NCI-H187 treated with DMSO at 0.1 percent for 48 hours (cell line): ENCODE results near the gene XPR1.
"Not testable (repeated sequence)": the region's sequence is repeated elsewhere in the genome, so short reads cannot be mapped to it uniquely, and the experiment has no call there.

ENCODE experiments used
- DNase-seq: peaks from one replicate; lab custom pipeline; 2025; lab: John Stamatoyannopoulos, UW

Gene XPR1

DNA sequence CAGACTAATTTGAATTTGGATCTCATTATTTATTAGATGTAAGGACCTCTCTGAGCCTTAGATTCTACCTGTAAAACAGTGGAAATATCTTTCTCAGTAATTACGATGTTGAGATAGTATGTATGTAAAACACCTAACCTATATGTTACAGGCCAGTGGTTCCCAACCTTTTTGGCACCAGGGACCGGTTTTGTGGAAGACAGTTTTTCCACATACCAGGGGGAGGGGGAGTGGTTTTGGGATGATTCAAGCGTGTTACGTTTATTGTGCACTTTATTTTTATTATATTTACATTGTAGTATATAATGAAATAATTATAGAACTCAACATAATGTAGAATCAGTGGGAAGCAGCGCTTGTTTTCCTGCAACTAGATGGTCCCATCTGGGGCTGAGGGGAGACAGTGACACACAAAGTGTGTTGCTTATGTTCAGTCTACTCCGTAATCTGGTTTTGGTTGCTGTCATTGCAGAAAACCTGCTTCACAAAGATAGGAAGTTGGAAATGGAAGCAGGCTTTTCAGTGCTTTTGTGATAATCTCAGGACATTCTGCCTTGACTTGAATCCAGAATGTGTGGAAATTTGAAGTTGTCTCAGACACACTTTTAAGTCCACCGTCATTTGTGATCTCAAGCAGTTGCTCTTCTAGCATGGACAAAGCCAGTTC is 12.8 kb downstream of the XPR1 start:
- no peak for DNase-seq

DNA sequence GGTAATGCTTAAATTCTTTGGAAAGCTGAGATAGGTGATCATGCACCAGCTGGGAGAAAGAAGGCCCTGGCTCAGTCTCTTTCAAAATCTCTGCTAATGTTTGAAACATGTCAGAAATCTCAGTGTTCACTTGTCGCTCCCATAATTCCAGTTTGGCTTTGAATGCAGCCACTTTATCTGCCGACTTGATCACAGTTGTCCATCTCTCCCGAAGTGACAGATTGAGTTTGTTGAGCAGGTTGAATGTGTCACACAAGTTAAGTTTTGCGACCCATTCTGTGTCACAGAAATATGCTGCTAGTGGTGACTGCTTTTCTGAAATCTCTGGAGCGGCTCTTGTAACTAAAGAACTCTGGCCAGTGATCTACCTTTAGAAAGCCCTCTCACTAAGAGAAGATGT is 13.4 kb downstream of the XPR1 start:
- DNase-seq: not testable (repeated sequence)

DNA sequence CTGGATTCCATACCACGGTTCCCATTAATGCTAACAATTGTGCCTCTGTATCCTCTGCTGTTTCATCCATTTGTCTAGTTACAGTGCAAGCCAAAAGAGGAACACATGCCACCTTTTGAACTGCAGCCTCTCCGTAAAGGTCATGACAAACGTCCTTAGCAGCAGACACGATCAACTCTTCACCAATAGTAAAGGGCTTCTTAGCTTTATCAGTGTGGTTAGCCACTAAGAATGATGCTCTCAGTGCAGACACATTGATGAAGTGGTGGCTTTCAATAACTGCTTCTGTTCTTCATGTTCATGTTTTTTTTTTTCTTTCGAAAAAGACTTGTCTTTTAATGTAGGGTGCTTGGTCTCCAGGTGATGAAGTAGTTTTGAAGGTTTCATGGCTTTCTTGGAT is 14.3 kb downstream of the XPR1 start:
- DNase-seq: no peak

DNA sequence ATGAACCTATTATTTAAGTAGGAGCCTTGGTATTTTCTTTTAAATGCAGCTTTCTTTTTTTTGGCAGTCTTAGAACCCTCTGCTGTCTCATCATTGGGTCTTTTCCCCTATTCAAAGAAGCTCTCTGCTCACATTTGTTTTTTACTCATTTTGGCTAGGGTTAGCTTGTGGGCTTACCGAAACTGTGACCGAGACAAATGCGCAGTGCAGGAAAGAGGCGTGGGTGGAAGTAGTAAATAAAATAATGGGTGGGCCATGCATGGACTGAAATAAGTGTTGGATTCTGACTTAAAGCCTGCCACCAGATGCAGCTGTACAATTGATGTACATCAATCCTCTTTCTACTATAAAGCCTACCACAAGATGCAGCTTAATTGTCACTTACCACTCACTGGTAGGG is 14.7 kb downstream of the XPR1 start:
- DNase-seq: no peak

DNA sequence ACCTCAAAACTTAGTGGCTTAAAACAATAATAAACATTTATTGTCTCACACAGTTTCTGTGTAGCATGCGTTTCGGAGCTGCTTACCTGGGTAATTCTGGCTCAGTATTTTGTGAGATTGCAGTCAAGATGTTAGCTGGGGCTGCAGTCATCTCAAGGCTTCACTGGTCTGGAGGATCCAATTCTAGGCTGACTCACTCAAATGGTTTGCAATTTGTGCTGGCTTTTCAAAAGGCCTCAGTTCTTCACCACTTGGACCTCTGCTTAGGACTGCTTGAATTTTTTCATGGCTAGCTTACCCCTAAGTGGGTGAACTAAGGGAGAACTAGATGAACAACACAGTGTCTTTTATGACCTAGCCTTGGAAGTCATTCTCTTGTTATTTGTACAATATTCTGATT is 21.0 kb downstream of the XPR1 start:
- DNase-seq: no peak

DNA sequence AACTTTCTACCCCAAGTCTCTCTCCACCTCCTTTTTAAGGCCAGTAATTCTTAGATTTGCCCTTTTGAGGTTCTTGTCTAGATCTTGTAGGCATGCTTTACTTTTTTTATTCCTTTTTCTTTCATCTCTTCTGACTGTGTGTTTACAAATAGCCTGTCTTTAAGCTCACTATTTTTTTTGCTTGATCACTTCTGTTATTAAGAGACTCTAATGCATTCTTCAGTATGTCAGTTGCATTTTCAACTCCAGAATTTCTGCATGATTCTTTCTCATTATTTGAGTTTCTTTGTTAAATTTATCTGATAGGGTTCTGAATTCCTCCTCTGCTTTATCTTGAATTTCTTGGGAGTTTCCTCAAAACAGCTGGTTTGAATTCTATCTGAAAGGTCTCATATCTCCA is 30.9 kb downstream of the XPR1 start:
- DNase-seq: no peak

DNA sequence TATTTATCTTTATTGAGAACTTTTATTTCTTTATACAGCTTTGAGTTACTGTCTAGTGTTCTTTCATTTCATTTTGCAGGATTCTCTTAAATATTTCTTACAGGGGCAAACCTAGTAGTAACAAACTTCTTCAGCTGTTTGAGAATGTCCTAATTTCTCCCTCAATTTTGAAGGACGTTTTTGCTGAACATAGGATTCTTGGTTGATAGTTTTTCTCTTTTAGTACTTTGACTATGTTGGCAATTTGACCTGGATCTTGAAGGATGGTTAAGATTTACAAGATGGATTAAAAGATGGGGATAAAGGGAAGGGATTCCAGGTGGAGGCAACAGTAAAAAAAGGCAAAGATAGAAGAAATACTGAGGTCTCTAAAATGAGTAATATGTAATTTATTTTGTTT is 38.9 kb downstream of the XPR1 start:
- DNase-seq: no peak

DNA sequence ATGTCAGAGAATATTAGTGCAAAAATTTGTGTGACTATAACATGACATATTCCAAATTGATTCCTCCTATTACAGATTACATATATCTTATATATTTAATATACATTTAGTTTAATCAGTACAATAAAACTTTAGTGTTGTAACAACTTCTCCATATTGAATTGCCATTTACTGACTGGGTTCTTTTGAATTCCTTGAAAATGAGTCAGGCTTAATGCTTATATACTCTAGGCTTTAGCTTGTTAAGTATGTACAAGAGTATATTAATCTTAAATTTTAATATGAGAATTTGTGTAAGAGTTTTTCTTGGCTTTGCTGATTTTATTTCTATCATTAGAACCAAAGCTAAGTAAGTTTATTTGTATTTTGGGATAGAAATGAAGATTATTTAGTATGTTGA is 40.3 kb downstream of the XPR1 start:
- DNase-seq: no peak

DNA sequence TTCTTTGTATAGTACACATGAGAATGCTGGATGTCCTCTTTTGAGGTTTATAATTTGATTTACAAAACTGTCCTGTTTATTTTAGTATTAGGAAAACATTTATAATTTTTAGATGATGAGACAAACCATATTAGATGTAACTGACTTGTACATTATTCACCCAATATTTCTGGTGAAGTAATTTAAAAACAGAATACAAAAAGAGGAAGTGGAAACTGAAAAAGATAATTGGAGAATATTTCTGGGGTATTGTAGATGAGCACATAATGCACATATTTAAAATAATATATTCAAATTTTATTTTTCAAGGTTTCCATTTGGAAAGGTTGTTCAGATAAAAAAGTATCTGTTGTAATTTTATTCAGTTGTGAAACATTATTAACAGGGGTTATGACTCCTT is 40.7 kb downstream of the XPR1 start:
- no peak for DNase-seq

DNA sequence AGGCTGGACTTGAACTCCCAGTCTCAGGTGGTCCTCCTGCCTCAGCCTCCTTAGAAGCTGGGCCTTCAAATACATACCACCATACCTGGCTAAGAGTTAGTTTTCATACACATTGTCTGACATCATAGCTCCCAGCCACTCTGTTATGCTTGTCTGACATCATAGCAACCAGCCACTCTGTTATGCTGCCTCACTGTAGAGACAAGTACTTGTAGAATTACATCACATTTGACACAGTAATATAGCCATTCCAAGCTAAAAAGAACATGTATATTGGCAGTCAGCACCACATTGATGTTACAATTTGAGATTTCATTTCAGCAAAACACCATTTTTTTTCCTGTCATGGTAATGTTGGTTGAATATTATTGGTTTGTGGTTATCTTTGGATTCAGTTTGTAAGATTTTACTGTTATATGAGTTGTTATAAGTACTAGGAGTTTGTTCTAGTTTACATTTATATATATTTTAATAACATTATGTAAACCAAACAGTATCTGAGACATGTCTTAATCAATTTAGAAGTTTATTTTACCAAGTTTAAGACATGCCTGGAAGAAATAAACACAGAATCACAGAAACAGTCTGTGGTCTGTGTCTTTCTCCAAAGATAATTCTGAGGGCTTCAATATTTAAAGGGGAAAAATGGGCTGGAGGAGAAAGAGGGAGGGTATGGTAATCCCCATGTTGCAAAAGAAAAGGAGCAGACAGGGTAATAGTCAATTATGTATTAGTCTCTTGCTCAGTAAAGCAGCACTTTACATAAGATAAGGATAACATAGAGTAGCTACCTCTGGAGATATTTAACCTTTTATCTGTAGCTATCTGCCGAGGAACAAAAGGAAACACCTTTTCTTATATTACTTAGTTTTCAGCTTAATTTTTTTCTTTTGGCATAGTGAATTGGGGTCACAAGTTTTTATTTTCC is 43.0 kb downstream of the XPR1 start:
- no peak for DNase-seq

DNA sequence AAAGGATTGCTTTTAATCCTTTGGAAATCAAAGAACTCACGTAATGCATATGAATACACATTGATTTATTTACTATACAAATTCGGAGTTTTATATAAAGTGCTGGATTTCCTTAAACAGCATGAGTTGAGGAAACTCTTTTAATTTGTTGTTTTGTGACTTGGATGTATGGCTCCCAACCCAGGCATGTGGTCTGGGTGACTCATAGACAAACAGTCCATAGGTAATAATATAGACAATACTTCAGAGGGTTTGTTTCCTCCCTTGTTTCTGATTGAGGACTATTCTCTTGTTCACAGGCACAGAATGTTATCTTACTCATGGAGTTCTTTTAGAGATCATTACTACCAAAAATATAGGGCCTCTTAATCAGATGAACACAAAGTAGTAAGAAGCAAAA is 43.8 kb downstream of the XPR1 start:
- DNase-seq: no peak

DNA sequence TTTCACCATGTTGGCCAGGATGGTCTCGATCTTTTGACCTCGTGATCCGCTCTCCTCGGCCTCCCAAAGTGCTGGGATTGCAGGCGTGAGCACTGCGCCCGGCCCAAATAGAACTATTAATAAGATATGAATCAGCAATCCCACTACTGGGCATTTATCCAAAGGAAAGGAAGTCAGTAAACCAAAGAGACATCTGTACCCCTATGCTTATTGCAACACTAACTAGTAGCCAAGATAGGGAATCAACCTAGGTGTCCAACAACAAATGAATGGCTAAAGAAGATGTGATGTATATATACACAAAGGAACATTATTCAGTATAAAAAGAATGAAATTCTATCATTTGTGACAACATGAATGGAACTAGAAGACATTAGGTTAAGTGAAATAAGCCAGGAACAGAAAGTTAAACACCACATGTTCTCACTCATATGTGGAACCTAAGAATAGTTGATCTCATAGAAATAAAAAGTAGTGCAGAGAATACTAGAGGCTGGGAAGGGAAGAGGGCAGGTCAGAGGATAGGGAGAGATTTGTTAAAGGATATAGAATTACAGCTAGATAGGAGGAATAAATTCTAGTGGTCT is 48.8 kb downstream of the XPR1 start:
- no peak for DNase-seq

DNA sequence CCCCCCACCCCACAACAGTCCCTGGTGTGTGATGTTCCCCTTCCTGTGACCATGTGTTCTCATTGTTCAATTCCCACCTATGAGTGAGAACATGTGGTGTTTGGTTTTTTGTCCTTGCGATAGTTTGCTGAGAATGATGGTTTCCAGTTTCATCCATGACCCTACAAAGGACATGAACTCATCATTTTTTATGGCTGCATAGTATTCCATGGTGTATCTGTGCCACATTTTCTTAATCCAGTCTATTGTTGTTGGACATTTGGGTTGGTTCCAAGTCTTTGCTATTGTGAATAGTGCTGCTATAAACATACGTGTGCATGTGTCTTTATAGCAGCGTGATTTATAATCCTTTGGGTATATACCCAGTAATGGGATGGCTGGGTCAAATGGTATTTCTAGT is 51.3 kb downstream of the XPR1 start:
- DNase-seq: not testable (repeated sequence)

DNA sequence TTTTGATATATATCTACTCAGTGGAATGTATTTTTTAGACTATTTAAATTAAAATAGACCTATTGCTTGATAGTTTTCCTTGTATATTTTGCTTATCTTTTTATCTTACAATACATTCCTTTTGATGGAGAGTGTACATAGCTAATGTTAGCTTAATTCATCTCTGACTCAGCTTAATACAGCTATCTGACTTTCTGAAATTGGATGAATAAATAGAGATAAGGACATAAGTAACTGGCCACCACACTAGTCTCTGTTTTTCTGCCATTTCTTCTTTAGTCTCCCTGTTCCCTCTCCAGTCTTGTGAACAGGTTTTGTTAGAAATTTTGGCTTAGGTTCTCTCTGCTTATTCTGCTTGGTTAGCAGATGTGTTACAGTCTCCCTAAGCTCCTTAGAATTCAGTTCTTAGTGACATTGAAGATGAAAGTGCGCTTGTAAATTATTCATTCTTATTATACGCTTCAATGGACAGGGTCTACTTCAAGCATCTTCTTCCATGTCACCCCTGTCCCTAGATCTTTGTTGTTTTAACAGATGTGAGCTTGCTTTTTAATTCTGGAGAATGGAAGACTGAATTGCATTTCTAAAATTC is 59.6 kb downstream of the XPR1 start:
- no peak for DNase-seq

DNA sequence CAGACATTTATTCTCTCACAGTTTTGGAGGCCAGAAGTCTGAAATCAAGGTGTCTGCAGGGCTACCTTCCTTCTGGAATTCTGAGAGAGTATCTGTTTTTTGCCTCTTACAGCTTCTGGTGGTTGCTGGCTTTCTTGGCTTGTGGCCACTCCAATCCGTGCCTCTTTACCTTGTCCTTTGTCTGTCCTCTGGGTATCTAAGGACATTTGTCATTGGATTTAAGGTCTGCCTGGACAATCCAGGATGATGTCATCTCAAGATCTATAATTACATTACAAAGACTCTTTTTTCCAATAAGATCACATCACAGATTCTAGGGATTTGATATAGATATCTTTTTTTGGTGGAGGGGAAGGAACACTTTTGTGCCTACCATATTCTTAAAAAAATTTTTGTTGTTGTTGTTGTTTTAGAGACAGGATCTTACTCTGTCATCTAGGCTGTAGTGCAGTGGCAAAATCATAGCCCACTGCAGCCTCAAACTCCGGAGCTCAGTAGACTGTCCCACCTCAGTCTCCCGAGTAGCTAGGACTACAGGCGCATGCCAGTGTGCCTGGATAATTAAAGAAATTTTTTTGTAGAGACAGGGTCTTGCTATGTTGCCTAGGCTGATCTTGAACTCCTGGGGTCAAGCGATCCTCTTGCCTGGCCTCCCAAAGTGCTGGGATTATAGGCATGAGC is 61.9 kb downstream of the XPR1 start:
- DNase-seq: no peak

DNA sequence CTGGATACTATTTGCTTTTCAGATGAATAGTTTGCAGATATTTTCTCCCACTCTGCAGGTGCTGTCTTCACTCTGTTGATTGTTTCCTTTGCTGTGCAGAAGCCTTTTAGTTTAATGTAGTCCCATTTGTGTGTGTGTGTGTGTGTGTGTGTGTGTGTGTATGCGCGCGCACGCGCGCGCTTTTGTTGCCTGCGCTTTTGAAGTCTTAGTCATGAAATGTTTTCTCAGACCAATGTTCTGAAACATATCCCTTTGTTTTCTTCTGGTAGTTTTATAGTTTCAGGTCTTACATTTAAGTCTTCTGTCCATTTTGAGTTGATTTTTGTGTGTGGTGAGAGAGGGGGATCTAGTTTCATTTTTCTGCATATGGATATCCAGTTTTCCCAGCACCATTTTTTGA is 63.5 kb downstream of the XPR1 start:
- DNase-seq: no peak

DNA sequence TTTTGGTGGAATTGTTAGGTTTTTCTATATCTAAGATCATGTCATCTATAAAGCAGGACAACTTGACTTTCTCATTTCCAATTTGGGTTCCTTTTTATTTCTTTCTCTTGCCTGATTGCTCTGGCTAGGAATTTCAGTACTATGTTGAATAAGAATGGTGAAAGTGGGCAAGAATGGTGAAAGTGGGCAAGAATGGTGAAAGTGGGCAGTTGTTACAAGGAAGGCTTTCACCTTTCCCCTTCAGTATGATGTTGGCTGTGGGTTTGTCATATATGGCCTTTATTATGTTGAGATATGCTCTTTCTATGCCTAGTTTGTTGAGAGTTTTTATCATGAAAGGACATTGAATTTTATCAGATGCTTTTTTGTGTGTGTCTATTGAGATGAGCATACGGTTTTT is 64.5 kb downstream of the XPR1 start:
- no peak for DNase-seq

DNA sequence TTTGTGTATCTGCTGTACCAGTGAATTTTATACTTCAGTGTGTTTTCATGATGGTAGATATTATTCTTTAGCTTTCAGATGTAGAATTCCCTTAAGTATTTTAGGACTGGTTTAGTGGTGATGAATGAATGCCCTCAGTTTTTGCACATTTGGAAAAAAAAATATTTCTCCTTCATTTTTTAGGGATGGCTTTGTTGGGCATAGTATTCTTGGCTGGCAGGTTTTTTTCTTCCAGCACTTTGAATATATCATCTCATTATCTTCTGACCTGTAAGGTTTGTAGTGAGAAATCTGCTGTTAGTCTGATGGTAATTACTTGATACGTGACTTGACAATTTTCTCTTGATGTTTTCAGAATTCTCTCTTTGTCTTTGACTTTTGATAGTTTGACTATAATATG is 66.8 kb downstream of the XPR1 start:
- no peak for DNase-seq

DNA sequence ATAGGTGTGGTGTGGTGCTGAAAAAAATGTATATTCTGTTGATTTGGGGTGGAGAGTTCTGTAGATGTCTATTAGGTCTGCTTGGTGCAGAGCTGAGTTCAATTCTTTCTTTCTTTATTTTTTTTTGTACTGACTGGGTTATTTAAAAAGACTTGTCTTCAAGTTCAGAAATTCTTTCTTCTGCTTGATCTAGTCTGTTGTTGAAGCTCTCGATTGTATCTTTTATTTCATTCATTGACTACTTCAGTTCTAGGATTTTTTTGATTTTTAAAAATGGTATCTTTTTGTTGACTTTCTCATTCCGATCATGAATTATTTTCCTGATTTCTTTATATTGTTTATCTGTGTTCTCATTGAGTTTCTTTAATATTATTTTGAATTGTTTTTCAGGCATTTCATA is 70.6 kb downstream of the XPR1 start:
- DNase-seq: not testable (repeated sequence)

DNA sequence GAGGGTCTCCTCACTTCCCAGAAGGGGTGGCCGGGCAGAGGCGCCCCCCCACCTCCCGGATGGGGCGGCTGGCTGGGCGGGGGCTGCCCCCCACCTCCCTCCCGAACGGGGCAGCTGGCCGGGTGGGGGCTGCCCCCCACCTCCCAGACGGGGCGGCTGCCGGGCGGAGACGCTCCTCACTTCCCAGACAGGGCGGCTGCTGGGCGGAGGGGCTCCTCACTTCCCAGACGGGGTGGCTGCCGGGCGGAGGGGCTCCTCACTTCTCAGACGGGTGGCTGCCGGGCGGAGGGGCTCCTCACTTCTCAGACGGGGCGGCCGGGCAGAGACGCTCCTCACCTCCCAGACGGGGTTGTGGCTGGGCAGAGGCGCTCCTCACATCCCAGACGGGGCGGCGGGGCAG is 78.9 kb downstream of the XPR1 start:
- not testable (repeated sequence) for DNase-seq

DNA sequence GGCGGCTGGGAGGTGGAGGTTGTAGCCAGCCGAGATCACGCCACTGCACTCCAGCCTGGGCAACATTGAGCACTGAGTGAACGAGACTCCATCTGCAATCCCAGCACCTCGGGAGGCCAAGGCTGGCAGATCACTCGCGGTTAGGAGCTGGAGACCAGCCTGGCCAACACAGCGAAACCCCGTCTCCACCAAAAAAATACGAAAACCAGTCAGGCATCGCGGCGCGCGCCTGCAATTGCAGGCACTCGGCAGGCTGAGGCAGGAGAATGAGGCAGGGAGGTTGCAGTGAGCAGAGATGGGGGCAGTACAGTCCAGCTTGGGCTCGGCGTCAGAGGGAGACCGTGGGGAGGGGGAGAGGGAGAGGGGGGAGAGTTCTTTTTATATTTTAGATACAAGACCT is 79.4 kb downstream of the XPR1 start:
- DNase-seq: not testable (repeated sequence)

DNA sequence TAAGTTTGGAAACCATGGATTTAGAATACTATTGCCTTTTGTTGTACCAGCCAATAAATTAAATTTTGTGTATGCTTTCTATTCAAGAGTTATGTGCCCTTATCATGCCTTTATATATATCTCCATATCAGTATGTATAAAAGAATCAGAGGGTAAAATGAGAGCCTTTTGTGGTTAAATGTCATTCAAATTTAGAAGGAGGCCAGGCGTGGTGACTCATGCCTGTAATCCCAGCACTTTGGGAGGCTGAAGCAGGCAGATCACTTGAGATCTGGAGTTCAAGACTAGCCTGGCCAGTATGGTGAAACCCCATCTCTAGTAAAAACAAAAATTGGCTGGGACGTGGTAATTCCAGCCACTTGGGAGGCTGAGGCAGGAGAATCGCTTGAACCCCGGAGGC is 88.9 kb downstream of the XPR1 start:
- DNase-seq: no peak
